Femur (tissue), 1 donor: ENCODE results near the gene EEF1AKMT2.

Source experiments
- DNase-seq: peaks from one replicate; pipeline ENCODE4 v3.0.0-alpha.2; 2017

EEF1AKMT2 gene

DNA sequence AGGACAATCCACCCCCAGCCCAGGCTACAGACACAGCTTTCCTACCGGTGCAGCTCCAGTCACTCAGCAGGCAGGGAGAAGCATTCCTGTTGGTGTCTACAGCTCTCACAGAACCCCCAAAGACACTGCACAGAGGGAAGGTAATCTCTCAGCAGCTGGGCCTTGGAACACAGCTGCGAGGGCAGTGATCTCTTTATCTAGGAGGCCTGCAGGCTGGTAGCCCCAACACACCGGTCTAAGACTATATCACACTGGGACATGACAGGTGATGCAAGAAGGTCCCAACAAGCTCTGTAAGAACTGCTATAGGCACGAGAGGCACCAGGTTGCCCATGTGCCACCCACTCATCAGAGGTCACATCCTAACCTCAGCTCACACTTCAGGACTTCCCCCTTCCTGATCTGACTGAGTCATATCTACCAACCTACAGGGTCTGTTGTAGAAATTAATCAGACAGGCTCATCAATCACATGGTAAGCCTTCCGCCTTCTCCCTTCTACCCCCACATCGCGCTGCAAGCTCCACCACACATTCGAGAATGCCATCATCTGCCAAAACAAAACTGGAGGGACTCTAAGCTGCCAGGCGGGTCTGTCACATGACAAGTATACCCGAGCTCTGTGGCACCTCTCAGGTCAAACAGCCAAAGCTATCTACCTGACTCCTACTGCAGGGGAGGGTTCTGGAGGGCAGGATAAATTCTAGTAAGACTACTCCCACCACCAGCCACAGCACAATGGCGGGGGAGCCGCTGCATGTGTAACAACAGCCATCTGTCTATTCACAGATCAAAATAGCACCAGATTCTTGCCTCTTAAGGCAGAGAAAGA lies 73.6 kb downstream of the EEF1AKMT2 start:
- DNase-seq = no peak

DNA sequence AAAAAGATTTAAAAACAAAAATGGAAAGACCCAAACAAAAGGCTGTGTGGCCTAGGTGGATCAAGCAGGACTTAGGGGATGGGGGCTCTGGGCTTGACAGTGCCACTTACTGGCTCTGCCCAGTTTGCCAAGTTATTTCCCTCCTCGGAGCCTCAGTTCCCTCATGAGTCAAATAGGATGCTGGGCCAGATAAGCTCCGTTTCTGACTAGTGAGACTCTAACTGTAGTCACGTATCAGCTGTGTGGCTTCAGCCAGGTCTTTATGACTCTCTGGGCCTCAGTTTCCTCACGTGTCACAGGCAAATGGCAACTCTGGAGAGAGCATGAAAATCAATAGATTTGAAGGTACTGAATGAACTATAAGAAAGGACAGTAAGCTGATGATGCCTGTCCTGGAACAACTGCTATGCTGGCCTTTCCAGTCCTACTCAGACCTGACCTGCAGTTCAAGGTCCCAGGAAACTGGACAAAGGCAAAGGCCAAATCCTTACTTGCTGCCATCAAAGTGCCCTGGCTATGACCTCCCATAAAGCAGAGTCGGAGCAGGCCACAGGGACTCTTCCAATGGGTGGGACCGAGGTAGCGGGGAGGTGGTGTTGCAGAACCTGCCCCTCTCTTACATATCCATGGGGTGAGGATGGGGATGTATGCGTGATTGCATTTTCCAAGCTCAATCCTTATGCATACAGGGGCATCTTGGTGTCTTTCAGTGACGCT lies 74.5 kb downstream of the EEF1AKMT2 start:
- DNase-seq = no peak

DNA sequence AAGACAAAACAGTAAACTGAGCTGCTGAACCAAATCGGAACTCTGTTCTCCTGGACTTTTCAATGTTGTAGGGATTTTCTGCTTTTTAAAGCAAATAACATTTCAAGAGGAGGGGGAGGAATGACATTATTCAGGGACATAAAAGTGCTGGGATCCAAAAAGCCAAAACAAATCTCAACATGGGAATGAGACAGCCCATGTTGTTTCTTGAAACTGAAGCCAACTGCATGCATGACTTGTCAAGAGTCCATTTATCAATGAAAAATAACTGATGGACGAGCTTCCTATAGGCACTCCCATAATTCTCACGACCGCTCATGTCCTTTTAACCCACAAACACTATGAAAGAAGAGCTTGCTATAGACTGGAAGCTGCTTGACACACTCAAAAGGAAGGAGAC lies 75.3 kb downstream of the EEF1AKMT2 start:
- DNase-seq = no peak

DNA sequence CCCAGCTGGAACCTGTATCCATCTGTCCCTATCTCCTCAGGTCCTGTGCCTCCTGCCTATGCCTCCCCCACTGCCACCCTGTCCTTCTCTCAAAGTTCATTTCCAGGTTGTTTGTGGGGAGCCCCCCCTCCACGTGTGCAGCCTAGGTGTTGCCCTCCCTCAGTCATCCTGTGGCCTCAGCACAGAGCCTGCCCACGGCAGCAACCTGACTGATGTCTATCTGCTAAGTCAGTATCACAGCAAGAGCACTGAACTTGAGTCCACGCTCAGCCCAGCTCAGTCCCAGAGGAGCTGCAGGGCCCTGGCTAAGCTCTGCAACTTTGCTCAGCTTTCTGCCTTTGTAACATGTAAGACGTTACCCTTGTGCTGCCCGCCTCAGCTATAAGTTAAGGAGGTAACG lies 76.2 kb downstream of the EEF1AKMT2 start:
- DNase-seq = no peak

DNA sequence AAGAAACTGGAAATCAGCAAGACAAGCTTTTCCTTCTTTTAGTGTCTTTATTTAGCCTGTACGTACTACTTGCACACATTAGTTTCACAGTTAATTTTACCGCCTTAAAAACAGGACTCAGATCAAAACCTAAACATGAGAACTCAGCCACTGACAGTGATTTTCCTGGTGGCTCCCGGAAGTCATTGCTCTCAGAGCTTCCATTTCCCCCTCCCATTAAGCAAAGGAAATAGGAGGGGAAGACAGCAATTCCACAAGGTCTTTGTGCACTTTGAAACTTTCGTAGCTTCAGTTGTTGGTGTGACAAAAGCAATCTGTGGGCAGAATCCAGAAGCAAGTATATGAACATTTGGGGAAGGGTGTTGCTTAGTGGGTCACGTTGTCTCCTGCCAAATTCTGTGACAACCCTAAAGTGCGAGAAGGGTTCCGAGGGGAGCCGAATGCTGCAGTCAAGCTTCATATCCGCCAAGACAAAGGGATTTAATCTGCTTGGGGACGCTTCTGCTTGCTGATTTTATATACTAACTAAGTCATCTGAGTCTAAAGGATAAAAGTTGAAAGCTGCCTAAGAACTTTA lies 77.9 kb downstream of the EEF1AKMT2 start:
- no peak for DNase-seq

DNA sequence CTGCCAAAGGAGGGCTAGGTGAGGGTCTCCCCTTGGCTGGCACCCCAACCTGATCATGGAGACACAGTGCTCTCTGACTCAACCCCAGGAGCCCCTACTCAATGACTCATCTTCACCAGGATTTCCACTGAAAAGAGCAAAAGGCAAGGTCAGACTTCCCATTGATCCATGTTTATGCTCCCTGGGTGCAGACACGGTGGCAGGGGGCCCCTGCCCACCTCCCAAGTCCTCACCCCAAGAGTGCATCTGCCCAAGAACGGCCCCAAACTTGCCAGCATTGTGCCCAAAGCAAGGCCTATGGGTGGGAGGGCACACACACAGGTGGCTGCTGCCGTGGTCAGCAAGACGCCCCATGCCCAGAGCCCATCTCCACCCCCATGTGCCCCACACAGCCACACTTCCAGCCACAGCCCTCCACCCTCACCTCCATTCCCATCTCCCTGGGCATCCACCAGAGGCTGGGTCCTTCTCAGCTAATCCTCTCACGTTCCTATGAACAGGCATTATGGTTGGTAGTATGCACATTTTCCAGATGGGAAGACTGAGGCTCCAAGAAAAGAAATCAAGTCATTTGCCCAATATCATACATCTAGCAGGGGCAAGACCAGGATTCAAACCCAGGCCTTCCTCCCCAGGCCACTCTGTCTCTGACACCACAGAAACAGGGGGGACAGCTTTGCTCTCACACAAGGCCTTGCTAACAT lies 78.8 kb downstream of the EEF1AKMT2 start:
- no peak for DNase-seq

DNA sequence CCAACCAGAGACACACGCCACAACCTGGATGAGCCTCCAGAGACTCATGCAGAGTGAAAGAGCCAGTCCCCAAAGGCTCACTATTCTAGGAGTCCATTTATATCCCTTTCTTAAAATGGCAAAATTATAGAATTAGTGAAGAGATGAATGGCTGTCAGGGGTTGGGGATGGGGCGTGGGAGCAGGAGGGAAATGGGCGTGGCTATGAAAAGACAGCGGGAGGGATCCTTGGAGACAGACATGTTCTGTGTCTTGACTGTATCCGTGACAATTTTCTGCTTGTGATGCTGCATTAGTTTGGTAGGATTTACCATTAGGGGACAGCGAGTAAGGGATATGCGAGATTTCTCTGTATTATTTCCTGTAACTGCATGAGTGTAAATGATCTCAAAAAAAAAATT lies 80.5 kb downstream of the EEF1AKMT2 start:
- DNase-seq = no peak

DNA sequence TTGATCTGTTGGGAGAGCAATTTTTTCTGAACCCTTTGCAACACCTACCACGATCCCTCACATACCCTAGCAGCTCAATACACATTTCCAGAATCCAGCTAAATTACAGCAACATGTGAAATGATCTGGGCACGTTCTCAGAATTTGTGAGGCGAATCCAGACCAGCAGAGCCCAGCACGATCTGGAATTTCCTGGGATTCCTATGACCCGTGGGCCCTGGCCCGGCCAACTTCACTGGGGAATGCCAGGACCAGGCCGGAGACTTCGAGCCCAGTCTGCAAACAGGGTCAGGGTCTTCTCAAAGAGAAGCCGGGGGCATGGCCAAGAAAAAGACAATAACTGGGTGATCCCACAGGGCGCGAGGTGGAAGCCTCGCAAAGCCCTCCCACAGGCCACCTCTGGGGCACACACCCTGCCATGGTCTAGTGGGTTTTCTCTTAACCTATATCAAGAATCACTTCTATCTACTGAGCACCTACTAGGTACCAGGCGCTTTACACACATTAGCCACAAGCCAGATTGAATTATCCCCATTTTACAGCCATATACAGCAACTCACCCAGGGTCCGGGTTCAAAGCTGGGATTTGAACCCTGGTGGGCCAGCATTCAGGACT lies 81.3 kb downstream of the EEF1AKMT2 start:
- no peak for DNase-seq

DNA sequence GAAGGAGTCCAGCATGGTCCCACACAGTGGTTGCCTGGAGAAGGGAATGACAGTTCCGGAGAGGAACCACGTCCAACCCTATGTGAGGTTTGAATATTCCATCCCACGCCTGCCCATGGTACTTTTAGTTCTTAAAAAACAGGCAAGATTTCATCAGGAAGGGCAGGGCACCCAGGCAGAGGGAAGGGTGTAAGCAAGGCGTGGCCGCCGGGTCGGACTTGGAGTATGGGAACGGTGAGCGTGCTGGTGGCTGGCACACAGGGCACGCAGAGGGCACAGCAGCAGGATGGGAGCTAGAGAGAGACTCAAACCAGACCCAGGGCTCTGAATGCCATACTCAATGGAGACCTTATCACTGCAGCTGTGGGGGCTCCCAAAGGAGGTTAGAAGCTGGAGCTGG lies 81.8 kb downstream of the EEF1AKMT2 start:
- DNase-seq = peak; percentile 23

DNA sequence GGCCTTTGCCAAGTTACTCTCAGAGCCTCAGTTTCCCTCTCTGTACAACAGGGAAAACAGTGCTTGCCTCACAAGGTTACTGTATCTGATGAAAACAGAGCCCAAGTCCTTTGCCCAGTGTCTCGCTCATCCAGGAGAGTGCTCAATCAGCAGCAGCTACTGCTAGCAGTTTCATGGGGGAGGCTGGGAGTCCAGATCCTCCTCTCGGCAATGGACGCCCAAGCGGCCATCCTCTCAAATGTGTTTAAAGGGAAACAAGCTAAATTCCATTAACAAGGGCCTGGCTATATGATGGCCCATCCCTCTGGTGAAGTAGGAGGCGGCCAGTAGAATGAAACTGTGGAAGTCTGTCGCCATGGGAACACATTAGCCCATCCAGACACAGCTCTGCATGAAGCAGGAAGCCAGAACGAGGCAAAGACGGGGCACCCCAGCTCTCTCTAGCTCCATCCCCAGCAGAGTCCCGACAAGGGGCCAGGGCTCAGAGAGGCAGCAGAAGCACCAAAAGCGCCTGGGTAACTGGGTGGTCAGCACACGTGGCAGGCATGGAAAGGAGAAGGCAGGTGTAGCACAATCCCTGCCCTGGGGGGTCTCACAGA lies 82.7 kb downstream of the EEF1AKMT2 start:
- peak; percentile 53 for DNase-seq

DNA sequence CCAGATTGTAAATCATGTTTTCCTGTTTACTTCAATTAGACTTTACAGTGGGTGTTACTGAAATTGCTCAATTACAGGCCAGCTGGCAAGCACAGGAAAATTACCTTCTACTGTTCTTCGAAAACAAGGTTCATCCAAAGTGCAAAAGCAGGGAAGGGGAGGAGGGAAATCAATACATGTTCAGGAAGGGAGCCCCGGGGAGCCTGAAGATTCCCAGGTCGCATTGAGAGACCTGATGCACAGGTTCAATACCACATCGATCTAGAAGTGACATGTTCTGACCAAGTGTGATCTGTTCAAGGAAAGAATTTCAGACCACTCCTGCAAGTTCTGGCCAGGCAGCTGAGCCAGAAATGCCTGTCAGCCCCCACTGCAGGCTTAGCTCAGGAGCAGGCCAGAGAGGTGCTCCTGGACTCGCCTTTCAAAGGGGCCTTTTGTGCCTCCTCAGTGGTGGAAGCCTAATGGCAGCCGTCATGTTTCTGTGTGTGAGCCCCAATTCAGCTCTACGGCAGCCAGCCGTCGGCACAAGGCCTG lies 83.4 kb downstream of the EEF1AKMT2 start:
- peak; percentile 37 for DNase-seq
